Endometrial microvascular endothelial cells (primary cell): Measurements from ENCODE around the gene PGM5. TPM values are rescaled to one million over a fixed set of nuclear protein-coding genes. Genes with fewer than 3 reads are reported as not detected.

ENCODE experiments used
- in situ Hi-C: cut with HindIII; loops from 2 replicates; pipeline ENCODE4 v1.10.0; 2017; ENCODE audit warnings: low sequenced_read_pairs, low pct_unique_long_range_greater_than_20kb; ENCODE audit errors: inconsistent ontology term
- total RNA-seq: library from RNA; depleted of rRNA; stranded (reverse); fragments of >200 nt; gene quantifications from one replicate; pipeline ENCODE4 v1.2.3, GENCODE V29; 2015; ENCODE audit errors: inconsistent ontology term

The PGM5 gene
- total RNA-seq, 1 donor from 2014 or later, result not detected

DNA sequence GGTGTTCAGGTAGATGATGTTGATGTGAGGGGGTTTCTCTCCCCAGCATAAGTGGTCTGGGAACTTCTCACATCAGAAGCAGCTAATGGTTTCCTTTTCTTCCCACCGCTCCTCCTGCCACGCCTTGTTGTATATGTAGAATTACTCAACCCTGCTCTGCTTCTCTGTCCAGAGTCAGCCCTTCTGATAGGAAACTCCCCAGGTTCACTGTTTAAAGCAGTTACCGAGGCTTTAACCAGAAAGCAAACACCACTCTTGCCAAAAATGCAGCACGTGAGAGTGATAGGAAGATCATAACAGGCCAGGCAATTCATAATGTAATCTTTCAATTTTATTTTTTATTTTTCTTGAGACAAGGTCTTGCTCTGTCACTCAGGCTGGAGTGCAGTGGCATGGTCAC lies 194.8 kb downstream of the PGM5 start:
- in situ Hi-C loops, result no loop called here

DNA sequence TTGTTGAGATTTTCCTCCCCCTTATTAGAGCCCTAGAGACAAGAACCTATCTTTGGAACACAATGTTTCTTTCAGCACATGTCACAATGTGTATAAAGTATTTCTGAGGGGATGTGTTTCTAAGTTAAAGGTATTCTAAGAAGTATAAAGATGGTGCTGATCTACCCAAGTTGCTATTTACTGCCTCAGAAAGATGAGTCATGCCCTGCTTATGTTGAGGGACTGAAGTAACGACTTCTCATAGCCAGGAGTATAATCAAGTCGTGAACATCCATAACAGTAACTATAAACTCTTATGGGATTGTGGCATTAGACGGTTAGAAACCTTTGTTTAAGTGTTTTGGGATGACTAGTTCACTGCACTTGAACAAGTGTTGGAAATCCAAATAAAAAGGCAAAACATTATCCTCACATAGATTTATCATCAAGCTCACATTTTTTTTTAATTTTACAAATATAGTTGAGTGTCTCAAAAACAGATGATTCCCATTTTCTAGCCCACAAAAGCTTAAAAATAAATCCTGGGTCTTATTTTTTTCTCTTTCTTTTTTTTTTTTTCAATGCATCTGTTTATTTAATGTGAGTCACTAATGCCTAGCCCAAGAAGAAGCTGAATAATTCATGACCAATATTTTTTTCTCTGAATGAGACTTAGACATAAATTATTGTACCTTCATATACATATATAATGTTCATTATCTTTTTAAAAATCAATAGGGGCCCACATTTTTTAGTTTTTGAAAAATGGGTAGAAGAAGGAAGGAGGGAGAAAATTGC lies 196.5 kb downstream of the PGM5 start:
- in situ Hi-C loops, result no loop called here

DNA sequence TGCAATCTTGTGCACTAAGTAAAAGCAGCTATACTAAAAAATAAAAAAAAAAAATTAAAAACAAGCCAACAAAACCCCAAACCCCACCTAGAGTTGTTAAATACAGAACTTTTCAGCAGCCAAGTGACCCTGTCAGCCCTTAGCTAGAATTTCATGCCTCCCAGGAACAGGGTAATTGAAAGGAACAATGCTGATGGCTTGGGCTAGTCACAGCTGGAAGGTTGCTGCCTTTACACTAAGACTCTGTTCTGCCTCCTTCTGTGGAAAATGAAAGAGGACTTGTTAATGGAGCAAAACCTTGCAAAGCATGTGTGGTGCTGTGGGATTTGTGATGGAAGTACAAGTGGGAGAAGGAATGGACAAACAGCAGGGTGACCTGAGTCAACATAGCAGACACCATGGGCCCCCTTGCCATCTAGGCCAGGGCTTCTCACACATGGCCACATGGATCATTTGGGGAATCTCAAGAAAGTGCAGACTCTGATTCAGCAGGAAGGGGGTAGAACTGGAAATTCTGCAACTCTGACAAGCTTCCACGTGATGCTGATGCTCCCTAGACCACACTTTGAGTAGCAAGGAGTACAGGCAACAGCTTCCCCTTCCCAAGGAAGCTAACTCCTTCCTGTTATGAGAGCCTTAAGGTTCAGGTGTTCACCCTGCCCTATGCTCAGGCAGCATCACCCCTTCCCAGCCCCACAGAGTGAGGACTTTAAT lies 199.2 kb downstream of the PGM5 start:
- in situ Hi-C loops, result no loop called here

DNA sequence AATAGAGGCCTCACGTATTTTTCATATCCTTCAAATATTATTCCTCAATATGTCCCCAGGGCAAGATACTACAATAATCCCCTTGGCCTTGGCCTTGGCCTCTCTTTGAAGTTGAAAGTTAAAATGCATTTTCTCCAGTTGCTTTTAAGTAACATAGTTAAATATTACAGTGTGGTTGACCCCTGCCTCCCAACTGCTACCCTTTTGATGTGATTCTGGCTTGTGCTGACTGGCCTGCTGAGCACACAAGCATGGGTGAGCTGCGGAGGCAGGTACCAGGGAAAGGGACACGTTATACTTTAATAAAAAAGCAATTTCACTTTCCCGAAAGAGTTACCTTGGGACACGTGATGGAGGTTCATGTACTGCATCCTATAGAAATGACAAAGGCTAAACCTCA lies 202.1 kb downstream of the PGM5 start:
- in situ Hi-C loops, result no loop called here

DNA sequence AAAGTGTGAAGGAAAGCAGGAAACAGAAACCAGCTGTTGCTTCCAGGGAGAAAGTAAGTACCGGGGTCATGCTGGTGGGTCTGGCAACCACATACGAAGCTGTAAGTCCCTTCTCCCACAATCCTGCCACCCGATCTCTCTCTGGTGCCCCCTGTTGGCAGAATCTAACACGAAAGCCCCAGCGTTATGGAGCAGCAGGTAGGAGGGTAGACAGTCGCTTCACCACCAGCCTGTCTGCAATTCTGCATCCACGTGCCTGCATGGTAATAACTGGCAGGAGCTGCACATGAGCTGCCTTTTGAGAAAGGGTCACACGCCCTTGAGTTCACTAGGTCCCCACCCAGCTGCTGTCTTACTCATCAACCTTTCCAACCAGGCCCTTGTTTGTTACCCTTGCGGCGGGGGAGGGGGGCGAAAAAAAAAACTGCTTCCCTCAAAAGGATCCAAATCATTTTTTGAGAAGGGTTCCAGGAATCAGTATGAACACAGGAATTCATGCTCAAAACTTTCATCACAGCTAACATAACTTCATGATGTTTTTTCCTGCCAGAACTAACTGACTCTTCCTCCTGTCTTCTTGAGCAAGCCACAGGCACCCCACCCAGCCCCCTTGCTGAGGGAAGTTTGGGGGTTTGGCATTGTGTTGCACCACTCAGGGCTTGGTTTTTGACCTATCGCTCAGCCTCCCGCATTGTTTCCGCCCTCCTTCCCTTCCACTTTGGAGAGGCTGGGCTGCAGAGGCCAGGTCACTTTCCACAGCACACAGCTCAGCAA lies 203.8 kb downstream of the PGM5 start:
- in situ Hi-C loops, result no loop called here

DNA sequence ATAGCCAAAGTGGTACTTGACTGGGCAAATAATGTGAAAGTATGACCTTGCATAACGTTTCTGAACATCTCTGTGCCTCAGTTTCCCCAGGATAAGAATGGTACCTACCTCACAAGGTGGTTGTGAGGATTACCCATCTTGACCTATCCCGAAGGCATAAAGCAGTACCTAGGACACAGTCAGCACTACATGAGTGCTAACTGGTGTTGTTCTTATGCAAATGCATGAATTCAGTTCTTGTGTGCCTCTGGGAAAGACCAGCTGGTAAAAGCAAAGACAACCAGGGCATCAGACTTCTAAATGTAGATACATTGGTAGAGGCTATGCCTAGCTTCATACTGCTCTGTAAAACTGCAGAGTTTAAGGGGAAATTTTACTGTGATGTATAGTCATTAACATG lies 206.1 kb downstream of the PGM5 start:
- in situ Hi-C loops, result no loop called here

DNA sequence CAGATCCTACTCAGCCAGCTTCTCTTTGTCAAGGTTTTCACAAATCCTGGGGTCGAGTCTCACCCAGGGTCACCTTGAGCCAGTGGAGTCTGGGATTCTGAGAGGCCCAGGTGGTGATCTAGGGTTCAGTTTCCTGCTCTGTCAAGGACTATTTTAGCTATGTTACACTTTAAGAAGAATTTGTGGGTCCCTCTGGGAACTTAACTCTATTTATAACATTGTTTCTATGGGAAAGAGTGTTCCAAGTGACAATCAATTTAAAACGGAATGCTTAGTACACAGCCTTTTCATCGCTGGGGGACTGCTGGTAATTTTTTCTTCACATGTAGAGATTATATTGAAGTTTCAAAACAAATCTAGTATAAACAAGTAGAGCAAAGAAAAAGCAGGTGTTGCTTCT lies 211.2 kb downstream of the PGM5 start:
- in situ Hi-C loops, result no loop called here

DNA sequence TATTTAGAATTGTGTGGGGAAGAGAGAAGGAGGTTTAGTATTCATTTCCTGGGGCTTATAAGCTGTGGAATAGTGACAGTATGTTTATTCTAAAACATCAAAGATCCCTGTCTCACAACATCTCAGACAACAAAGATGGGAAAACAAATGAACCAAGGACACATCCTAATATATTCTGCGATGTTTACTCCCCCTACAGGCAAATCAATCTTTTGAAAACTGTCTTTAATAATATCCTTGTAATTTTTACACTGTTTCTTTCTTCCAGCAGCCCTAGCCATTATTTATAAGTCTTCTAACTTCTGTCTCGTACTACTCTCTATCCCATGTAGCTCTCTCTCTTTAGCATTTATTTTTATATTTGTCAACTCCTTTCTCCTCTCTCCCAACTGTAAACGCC lies 217.7 kb downstream of the PGM5 start:
- in situ Hi-C loops, result no loop called here

DNA sequence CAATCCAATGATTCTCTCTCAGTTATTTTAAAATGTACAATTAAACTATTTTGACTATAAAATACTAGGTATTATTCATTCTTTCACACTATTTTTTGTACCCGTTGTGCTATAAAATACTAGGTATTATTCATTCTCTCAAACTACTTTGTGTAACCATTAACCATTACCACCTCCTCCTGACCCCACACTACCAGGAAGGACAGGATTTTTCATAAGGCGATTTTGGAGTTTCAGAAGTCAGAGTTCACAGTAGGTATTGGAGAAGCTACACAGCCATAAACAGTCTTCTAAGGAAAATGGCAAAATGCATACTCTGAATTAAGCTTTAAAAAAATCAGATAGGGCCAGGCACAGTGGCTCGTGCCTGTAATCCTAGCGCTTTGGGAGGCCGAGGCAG lies 219.4 kb downstream of the PGM5 start:
- in situ Hi-C loops, result no loop called here

DNA sequence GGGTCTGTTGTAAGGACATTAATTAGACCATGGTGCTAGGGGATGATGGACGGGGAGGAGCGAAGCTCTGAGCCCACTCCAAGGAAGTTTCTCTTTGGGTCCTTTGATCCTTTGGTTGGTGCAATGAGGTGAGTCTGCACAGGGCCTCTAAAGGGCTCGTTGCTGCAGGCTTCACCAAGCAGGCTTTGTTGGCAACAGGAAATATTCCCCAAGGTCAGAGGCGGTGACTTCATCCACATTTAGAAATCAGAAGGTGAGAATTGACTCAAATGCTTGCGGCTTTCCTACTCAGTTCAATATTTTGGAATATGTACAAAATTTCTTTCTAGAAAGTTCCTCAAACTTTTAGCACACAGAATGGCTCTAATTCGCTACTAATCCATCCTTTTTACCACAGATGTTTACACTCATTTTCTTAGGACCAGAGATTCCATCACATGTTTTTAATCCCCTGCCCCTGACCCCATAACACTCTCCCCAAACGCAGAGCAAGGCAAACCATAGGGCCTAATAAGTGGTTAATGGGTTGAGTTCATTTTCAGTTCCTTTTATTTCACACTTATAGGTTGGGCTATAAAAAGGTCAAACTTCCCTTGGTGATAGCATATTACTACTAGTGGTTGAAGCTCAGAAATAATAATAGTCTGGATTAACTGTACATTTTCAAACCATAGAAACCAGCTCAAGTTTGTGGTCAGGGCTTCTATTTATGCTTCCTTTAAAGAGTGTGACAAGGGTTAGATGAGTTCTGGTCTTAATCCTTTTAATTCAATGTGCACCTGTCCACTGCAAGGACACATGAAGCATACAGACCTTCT lies 221.6 kb downstream of the PGM5 start:
- in situ Hi-C loops, result no loop called here

Other genes with a start within 250 kb of the PGM5 start
- gene ZNG1C, start 114.6 kb upstream of the PGM5 start, total RNA-seq, result 20.1 TPM
- gene FOXD4L3, start 53.7 kb upstream of the PGM5 start, total RNA-seq, result not detected
- not detected for gene TMEM252, start 184.3 kb downstream of the PGM5 start, total RNA-seq